PC-9 (cell line): Measurements from ENCODE around the gene ZNF385B. TPM values are rescaled to one million over a fixed set of nuclear protein-coding genes. Genes with fewer than 3 reads are reported as not detected.

Experiments used
- BruUV-seq: library from RNA; stranded (reverse); fragments of 400-500 nt; replicated peaks from 2 replicates; lab custom pipeline; 2021; lab: Mats Ljungman, UMichigan
- CTCF ChIA-PET: fragments of 300-600 bp; sonication (Branson Sonifier 250); formaldehyde crosslinking; loops from one replicate; lab custom pipeline; 2022; ENCODE audit warnings: antibody characterized with exemption; lab: Charles Lee
- POLR2A ChIA-PET: fragments of 300-600 bp; sonication (Branson Sonifier 250); formaldehyde crosslinking; loops from one replicate; lab custom pipeline; 2022; ENCODE audit warnings: antibody characterized with exemption; ENCODE audit not compliant: unreplicated experiment; lab: Charles Lee
- DNase-seq, 2 experiments: peaks; one replicate each; pipeline versions ENCODE4 v3.0.0 to v3.0.0-alpha.2; 2015 to 2022; ENCODE audit warnings: mixed read lengths in 1 of 2
- H2AFZ ChIP-seq: fragments of 200-600 bp; sonication (generic); 2 replicates; pipeline ENCODE4 v1.8.1; 2017; ENCODE audit warnings: antibody characterized with exemption
- H3F3A ChIP-seq: fragments of 200-600 bp; sonication (generic); 2 replicates; pipeline ENCODE4 v1.8.1; 2017; ENCODE audit warnings: antibody characterized with exemption, mild to moderate bottlenecking, low read depth; ENCODE audit not compliant: insufficient read depth
- H3K27ac ChIP-seq: fragments of 200-600 bp; sonication (generic); 2 replicates; pipeline ENCODE4 v1.6.1; 2016; ENCODE audit warnings: mixed run types
- H3K27me3 ChIP-seq: fragments of 200-600 bp; sonication (generic); 2 replicates; pipeline ENCODE4 v1.6.1; 2016; ENCODE audit warnings: low read depth, mixed run types; ENCODE audit not compliant: insufficient read depth
- H3K36me3 ChIP-seq: fragments of 200-600 bp; sonication (generic); 2 replicates; pipeline ENCODE4 v1.6.1; 2016; ENCODE audit warnings: low read depth, mixed run types
- H3K4me1 ChIP-seq: fragments of 200-600 bp; sonication (generic); replicated peaks from 2 replicates; pipeline ENCODE4 v1.6.1; 2016; ENCODE audit warnings: mixed run types; ENCODE audit not compliant: insufficient read depth
- H3K4me2 ChIP-seq: fragments of 200-600 bp; sonication (generic); 2 replicates; pipeline ENCODE4 v1.6.1; 2017; ENCODE audit warnings: mixed run types
- H3K4me3 ChIP-seq: fragments of 200-600 bp; sonication (generic); 2 replicates; pipeline ENCODE4 v1.6.1; 2016; ENCODE audit warnings: mixed run types
- H3K79me2 ChIP-seq: fragments of 200-600 bp; sonication (generic); 2 replicates; pipeline ENCODE4 v1.6.1; 2017; ENCODE audit warnings: low read depth, mixed run types
- H3K9me2 ChIP-seq: fragments of 200-600 bp; sonication (generic); 2 replicates; pipeline ENCODE4 v1.8.1; 2017; ENCODE audit warnings: mild to moderate bottlenecking; ENCODE audit not compliant: insufficient read depth
- H3K9me3 ChIP-seq: fragments of 200-600 bp; sonication (generic); 2 replicates; pipeline ENCODE4 v1.8.1; 2016; ENCODE audit warnings: low read depth; ENCODE audit not compliant: insufficient read depth
- H4K20me1 ChIP-seq: fragments of 200-600 bp; sonication (generic); 2 replicates; pipeline ENCODE4 v1.8.1; 2017; ENCODE audit not compliant: insufficient read depth
- EZH2 ChIP-seq: fragments of 200-600 bp; sonication (generic); IDR thresholded peaks from 2 replicates; pipeline ENCODE4 v1.8.0; 2017; ENCODE audit warnings: antibody characterized with exemption, low read depth
- intact Hi-C: fragments of 100-400 bp; cut with micrococcal nuclease; formaldehyde crosslinking; loops from one replicate; pipeline ENCODE4 v1.10.0; 2022; ENCODE audit not compliant: unreplicated experiment
- total RNA-seq: library from RNA; stranded (reverse); gene quantifications from 2 replicates; pipeline ENCODE4 v1.2.3, GENCODE V29; 2021
- TF ChIP-seq, protein P1 (sequence below): fragments of 200-600 bp; sonication (generic); conservative IDR thresholded peaks from 2 replicates; pipeline ENCODE4 v1.6.1; 2017; ENCODE audit warnings: mixed run types, antibody characterized with exemption, mild to moderate bottlenecking, moderate library complexity

The ZNF385B gene
- total RNA-seq, 1 experiment from 2014 or later = 4.1 TPM

GRCh38 chr2:179417436-179417949 is 443.9 kb downstream of the ZNF385B start:
- TF ChIP-seq, protein P1, sequence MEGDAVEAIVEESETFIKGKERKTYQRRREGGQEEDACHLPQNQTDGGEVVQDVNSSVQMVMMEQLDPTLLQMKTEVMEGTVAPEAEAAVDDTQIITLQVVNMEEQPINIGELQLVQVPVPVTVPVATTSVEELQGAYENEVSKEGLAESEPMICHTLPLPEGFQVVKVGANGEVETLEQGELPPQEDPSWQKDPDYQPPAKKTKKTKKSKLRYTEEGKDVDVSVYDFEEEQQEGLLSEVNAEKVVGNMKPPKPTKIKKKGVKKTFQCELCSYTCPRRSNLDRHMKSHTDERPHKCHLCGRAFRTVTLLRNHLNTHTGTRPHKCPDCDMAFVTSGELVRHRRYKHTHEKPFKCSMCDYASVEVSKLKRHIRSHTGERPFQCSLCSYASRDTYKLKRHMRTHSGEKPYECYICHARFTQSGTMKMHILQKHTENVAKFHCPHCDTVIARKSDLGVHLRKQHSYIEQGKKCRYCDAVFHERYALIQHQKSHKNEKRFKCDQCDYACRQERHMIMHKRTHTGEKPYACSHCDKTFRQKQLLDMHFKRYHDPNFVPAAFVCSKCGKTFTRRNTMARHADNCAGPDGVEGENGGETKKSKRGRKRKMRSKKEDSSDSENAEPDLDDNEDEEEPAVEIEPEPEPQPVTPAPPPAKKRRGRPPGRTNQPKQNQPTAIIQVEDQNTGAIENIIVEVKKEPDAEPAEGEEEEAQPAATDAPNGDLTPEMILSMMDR = no peak
- TF ChIP-seq EZH2 = no peak
- H3K27ac ChIP-seq = no peak overlapping the region
- no peaks in the 10 kb centered on the region for H3K27me3 ChIP-seq
- H3K36me3 ChIP-seq = no peaks in the 10 kb centered on the region
- H2AFZ ChIP-seq = no peak overlapping the region
- H3F3A ChIP-seq = no peaks in the 10 kb centered on the region
- H3K79me2 ChIP-seq = no peaks in the 10 kb centered on the region
- no peaks in the 10 kb centered on the region for H4K20me1 ChIP-seq
- H3K9me3 ChIP-seq = no peaks in the 10 kb centered on the region
- intact Hi-C loops = loop anchor here (10.0 kb wide), 1 partner anchor 623 kb away; no protein-coding TSS in a partner anchor
- BruUV-seq = no TSS peak
- H3K9me2 ChIP-seq = no peaks in the 10 kb centered on the region
- H3K4me1 ChIP-seq = no peaks in the 10 kb centered on the region
- no peak overlapping the region for H3K4me3 ChIP-seq
- H3K4me2 ChIP-seq = no peak overlapping the region
- DNase-seq = no peak
- ChIA-PET CTCF (no interaction called here), POLR2A (no interaction called here)

GRCh38 chr2:179412112-179412511 is 449.3 kb downstream of the ZNF385B start:
- Histone ChIP-seq H3K27ac (no peak overlapping the region), H3K4me2 (no peak overlapping the region), H3K79me2 (no peaks in the 10 kb centered on the region), H4K20me1 (no peaks in the 10 kb centered on the region), H3K9me3 (no peaks in the 10 kb centered on the region), H3K4me1 (no peaks in the 10 kb centered on the region), H3K4me3 (no peak overlapping the region), H3K36me3 (no peaks in the 10 kb centered on the region), H3F3A (no peaks in the 10 kb centered on the region), H3K27me3 (no peaks in the 10 kb centered on the region), H3K9me2 (0 out of 2 replicates have a peak, but pooled peaks cover 4% of the 10 kb centered on the region), H2AFZ (no peak overlapping the region)
- DNase-seq = no peak
- ChIA-PET CTCF (interaction anchor here (0.7 to 1.9 kb wide), 2 partner anchors 11 to 351 kb away, joined by 4 read pairs; no protein-coding TSS in a partner anchor), POLR2A (no interaction called here)
- intact Hi-C loops = loop anchor here (10.0 kb wide), 1 partner anchor 617 kb away; no protein-coding TSS in a partner anchor
- TF ChIP-seq EZH2 = no peak
- TF ChIP-seq, protein P1 = no peak
- BruUV-seq = no TSS peak

- H4K20me1 ChIP-seq = no peaks in the 10 kb centered on the region
- no peaks in the 10 kb centered on the region for H3K4me1 ChIP-seq
- H3F3A ChIP-seq = no peaks in the 10 kb centered on the region
- no TSS peak for BruUV-seq
- intact Hi-C loops = loop anchor here (1.0 to 10.0 kb wide), 3 partner anchors 191 to 616 kb away; no protein-coding TSS in a partner anchor
- peak; percentile 44 to 50 for DNase-seq
- TF ChIP-seq, protein P1 = peak; percentile 82
- TF ChIP-seq EZH2 = no peak
- no peak overlapping the region for H3K27ac ChIP-seq
- peak overlapping the region; percentile 7; the same call in 1 of the 2 replicates for H2AFZ ChIP-seq
- CTCF ChIA-PET = interaction anchor here (0.6 to 1.9 kb wide), 3 partner anchors 9 to 31 kb away, joined by 3 to 7 read pairs (median 4); no protein-coding TSS in a partner anchor
- H3K4me2 ChIP-seq = no peak overlapping the region
- no peak overlapping the region for H3K4me3 ChIP-seq
- no peaks in the 10 kb centered on the region for H3K79me2 ChIP-seq
- H3K36me3 ChIP-seq = no peaks in the 10 kb centered on the region
- 0 out of 2 replicates have a peak, but pooled peaks cover 4% of the 10 kb centered on the region for H3K9me2 ChIP-seq
- H3K9me3 ChIP-seq = no peaks in the 10 kb centered on the region
- no peaks in the 10 kb centered on the region for H3K27me3 ChIP-seq
- POLR2A ChIA-PET = interaction anchor here (0.6 to 0.7 kb wide), 3 partner anchors 8 to 304 kb away, joined by 4 to 5 read pairs (median 5); no protein-coding TSS in a partner anchor
Observed at GRCh38 chr2:179410552-179411356, 450.7 kb downstream of the ZNF385B start.
